Activated CD4-positive, alpha-beta T cell treated with anti-CD3 and anti-CD28 coated beads, Interleukin-2, Interleukin-4, amounts not matched to agents 100 ng/mL and 50 ng/mL, durations not matched to agents 16 hours and 8 hours (primary cell): ENCODE data around the gene GUCA2B.

Experiments used
- DNase-seq: peaks from one replicate; pipeline ENCODE4 v3.0.0-alpha.2; 2020; ENCODE audit warnings: low spot score

Gene GUCA2B

DNA sequence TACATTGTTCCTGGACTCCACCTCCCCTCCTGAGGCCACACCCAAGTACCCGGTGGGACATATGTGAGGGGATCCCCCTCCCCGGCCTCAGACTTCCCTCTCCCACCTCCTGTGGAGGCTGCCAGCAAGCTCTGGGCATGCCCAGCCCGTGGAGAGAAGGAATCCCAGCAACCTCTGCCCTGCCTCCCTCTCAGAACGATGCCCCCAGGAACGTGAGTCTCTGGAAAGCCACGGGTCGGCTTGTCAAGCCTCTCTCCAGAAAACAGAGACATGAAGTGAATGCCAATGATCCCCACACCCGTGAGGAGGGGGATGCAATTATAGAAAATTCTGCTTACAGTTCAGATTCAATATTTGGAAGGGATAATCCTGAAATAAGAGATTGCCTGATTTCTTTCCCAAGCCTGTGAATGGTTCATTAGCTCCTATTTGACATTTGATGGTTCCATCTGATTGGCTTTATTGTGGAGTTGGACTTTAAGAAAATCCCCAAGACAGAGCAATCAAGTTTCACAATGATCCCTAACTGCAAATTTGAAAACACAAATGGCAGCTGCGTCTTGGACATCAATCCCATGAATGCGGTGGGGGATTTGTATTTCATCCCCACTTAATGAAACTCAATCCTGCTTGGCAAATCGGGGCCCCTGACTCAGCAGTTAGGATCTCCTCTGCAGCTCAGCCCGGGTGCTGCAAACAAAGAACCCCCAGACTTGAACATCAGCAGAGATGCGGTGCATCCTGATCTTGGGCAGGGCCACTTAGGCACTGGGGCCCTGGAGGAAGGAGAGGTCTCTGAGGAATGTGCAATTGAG lies 9.1 kb upstream of the GUCA2B start:
- no peak for DNase-seq

GRCh38 chr1:42144711-42145388 lies 8.4 kb upstream of the GUCA2B start:
- no peak for DNase-seq

GRCh38 chr1:42145389-42145716 lies 7.9 kb upstream of the GUCA2B start:
- no peak for DNase-seq

DNA sequence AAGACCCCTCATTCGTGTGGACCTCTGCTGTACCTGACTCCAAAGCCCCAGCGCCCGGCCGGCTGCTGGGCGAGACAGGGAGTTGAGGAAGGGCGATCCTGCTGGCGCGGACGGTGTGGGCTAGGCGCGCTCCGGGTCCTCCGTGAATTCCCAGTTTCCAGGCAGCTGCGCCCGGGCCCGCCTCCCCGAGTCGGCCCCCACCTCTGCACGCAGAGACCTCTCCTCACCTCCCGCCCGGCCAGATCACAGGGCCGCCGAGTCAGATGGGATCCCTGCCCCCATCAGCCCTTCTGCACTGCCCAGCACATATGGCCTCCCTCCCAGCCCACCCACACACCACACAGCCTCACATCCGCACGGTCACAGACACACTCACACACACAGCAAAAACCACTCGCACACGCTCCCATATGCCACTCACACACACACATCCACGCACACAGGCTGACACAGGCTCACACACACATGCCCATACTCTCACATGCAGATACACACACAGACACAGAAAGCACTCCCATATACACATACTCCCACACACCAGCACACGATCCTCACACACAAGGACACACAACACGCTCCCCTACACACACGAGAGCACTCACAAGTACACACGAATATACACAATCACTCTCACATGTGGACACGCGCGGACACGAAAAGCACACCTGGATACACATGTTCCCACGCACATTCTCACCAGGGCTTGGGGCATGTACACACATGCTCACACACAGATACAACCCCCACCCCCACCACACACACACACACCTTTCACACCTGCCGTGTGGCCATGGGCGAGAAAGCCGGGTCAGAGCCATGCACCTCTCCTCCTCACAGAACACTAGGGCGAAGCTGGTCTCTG lies 7.2 kb upstream of the GUCA2B start:
- no peak for DNase-seq

- DNase-seq: peak; percentile 69
Observed at GRCh38 chr1:42146626-42147320, 6.4 kb upstream of the GUCA2B start.

- DNase-seq: no peak
Observed at GRCh38 chr1:42148166-42148565, 5.0 kb upstream of the GUCA2B start.

DNA sequence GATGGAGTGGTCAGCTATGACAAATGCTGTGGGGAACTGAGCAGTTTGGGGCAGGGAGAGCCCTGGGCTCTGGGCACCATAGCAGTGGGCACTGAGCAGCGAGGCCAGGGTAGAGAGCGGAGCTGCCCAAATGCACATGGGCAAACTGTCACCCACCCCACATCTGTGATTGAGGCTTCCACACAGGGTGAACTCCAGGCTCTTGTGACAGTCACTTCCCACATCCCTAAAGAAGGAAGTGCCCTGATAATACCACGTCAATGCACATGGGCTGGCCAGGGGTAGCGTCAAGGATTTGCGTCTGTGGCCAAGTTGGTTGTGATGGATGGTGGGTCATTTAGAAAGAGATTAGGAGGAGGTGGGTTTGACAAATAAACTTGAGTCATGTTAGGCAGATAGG lies 2.6 kb upstream of the GUCA2B start:
- DNase-seq: no peak

DNA sequence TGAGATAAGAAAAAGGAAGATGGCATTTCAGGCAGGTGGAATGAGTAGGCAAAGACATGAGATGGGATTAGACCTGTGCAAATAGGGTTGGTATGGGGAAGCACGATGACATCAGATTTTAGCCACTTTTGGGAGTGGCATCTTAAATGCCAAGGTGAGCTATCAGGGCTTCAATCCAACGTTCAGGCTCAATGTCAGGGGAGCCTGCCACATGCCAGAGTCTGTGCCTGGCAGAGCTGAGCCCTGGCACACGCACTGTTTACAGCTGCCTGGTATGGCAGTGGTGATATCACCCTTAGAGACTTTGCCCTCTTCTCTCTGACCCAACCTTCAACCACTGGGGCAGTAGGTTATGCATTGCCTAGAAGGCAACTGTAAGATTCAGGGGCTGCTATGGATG lies 1.1 kb upstream of the GUCA2B start:
- DNase-seq: no peak

DNA sequence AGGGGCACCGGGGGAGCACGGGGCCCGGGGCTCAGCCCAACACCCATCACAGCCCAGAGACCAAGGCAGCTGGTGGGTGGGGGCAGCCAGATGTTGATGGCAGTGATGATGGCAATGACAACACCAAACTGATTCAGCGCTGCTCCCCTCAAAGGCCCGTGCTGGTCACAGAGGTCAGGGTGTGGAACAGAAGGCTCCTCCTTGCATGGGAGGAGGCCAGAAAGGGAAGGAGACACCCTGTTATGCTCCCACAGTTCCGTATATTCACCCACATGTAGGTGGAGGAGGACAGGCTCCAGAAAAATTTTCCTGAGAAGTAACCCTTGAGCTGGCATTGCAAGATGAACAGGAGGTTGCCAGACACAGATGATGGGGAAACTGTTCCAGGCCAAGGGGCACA lies 414 bp downstream of the GUCA2B start:
- no peak for DNase-seq

DNA sequence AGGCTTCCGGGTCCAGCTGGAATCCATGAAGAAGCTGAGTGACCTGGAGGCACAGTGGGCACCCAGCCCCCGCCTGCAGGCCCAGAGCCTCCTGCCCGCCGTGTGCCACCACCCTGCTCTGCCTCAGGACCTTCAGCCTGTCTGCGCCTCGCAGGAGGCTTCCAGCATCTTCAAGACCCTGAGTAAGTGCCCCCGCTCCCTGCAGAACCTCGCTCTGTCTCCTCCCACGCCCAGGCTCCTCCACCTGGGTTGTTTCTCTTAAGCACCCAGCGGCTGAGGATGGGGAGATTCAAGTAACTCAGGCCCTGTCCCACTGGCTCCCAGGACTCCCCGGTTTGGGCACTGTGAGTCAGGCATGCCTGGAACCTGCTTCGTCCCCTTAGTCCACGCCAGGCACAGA lies 1.5 kb downstream of the GUCA2B start:
- no peak for DNase-seq

- DNase-seq: no peak
Observed at GRCh38 chr1:42155362-42155761, 2.2 kb downstream of the GUCA2B start.

- DNase-seq: no peak
Observed at GRCh38 chr1:42157667-42158066, 4.5 kb downstream of the GUCA2B start.

GRCh38 chr1:42158189-42158588 lies 5.0 kb downstream of the GUCA2B start:
- DNase-seq: no peak

DNA sequence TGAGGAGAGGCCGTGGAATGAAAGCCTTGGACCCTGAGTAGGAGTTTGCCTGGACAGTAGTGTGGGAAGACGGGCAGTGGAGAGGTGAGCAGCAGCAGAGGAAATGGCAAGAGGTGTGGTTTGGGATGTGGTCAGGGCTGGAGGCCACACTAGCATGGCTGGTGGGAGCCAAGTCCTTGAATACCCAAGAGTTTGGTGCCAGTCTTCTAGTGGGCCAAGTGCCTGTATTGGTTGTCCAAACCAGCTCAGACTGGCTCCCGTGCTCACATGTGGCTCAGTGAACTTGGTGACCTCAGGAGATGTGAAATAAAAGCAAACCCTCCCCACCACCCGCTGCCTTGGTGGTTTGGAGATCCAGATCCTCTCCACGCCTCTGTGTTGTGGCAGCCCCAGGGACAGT lies 9.0 kb downstream of the GUCA2B start:
- DNase-seq: no peak

DNA sequence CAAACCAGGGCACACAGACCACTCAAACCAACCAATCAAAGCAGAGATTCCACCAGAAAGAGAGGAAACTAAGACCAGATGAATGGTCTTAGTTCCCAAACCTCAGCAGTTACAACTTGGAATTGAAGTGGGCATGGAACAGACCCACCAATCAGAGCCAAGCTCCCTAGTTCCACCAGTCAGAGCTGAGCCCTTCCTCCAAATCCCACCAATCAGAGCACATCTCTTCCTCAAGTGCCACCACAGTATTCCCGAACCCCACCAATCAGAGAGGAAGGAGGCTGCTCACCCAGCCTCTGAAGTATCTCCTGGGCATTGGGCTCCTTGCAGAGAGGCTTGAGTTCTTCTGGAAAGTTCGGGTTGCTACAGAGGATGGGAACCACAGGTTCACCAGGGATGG lies 9.9 kb downstream of the GUCA2B start:
- DNase-seq: no peak

DNA sequence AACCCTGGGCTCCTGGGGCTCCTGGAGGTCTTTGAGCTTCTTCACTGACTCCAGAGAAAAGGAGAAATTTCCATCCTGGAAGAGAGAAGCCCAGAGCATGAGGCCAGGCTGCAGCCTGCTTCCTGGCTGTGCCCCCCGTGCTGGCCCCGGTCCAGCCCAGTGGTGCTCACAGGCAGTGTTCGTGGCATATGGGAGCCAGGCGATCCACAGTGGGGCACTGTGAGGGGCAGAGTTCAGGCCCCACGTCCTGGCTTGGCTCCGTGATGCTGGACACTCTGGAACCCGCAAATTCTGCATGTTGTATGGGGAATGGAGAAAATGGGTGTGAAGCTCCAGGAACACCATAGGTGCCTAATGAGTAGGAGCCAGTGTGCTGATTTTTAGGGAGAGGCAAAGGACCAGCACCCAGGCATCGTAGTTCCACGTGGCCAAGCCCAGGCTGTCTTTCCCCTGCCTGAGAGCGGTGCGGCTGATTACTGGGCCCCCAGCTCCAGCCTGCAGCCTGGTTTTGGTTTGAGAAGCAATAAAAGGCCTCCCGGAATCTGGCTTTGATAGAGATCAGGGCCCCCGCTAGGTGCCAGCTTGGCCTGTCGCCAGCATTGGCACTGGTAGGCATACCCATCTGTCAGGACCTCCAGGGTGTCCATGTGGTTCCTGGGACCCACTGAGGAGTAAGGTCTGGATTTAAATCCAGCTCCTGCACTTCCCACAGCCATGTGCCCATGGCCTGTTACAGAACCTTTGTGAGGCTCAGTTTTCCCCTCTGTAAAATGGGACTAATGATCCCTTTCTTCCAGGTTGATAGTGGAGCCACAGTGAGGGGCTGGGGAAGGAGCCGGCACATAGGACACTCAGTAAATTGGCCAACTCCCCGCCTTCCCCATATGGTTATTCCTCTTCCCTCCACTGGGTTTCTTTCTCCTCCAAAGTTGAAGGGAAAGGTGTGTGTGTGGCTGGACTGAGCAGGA lies 10.6 kb downstream of the GUCA2B start:
- DNase-seq: no peak

DNA sequence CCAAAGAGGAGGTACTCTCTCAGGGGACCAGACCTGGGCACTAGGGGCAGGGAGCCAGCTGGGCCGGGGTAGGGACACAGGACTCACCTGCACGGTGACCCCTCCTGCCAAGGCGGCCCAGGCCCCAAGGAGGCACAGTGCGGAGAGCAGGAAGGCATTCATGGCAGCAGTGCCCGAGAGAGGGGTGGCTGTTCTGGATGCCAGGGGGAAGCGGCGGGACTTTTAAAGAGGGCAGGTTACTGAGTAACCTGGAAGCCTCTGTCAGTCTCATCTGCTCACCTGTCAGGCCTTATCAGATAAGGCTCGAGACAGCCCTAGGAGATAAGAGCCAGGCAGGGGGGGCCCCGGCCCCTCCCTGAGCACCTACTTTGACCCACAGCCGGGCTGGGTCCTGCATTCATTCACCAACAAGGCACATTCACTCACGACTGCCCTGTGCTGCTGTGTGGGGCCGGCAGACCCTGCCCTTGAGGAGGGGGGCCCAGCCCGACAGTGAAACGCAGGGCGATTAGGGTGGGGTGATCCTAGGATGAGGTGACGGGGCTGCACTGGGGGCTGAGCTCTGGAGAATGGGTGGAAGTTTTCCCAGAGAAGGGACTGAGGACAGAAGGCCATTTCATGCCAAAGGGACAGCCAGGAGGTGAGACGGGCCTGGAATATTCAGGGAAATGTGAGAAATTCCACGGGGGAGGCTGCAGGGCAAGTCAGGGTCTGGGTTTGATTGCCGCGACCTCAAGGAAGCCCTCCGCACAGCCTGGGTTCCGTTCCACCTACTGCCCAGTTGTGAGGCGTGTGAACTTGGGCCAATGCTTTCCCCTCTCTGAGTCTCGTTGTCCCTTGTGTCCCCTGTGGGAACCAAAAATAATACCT lies 11.6 kb downstream of the GUCA2B start, which contains the start of gene GUCA2A:
TSS of gene GUCA2A (minus strand) at position 195 of the 870 bp plus-strand sequence. CDS start at position 162, 33 bp downstream.
- DNase-seq: no peak

GRCh38 chr1:42165511-42166210 lies 12.5 kb downstream of the GUCA2B start:
- DNase-seq: no peak
